GM10266 (cell line): Measurements from ENCODE around the gene GPR155.
A peak's percentile ranks its signal among the peaks of the same experiment; 100 is the strongest.
"Not testable (repeated sequence)": the region's sequence is repeated elsewhere in the genome, so short reads cannot be mapped to it uniquely, and the experiment has no call there.

Experiments
- DNase-seq: peaks from one replicate; pipeline ENCODE4 v3.0.0; 2012; ENCODE audit errors: extremely low spot score
- CTCF ChIP-seq: IDR thresholded peaks from 2 replicates; pipeline ENCODE4 v1.5.1; 2012; ENCODE audit warnings: mild to moderate bottlenecking, low read depth; ENCODE audit not compliant: control insufficient read depth, insufficient read depth; ENCODE audit errors: missing control alignments

GPR155 gene

DNA sequence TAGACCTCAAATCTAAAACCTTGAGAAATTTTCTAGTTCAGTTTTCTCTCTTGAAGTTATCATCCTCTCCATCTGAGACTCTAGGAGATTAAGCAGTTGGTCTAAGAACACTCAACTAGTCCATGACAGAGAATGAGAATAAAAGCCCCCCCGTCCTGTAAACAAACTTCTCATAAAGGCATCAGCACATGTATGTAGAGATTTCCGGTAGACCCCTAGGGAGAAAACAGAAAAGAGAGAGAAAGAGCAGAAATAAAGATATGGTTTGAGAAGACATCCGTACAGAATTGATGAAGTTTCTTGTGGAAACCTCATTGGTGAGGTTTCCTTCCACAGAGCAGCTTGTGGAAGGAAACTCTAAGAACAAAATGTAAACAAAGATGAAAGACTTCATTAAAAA is 3.2 kb upstream of the GPR155 start:
- DNase-seq: no peak
- TF ChIP-seq CTCF: no peak

DNA sequence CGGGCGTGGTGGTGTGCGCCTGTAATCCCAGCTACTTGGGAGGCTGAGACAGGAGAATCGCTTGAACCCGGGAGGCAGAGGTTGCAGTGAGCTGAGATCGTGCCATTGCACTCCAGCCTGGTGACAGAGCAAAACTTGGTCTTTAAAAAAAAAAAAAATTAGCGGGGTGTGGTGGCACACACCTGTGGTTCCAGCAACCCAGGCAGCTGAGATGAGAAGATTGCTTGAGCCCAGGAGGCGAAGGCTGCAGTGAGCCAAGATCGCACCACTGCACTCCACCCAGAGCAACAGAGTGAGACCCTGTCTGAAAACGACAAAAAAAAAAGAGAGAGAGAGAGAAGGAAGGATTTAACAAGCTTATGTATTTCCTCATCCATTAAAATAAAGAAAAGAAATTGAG is 2.7 kb upstream of the GPR155 start:
- not testable (repeated sequence) for DNase-seq

DNA sequence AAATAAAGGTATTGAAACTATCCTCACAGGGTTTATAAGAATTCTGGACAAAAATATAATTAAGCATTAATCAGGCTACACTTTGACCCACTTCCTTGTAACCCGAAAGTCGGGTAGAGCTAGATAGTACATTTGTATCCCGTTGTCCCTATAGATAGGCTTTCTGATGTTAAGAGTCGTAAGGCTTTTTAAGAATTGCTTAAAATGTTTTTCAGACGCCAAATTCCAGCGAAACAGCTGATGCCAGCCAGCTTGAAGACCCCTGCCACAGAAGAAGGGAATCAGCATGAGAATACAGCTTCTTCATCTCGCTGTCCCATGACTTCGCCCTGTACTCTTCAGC is 962 bp upstream of the GPR155 start:
- no peak for TF ChIP-seq CTCF
- DNase-seq: no peak

DNA sequence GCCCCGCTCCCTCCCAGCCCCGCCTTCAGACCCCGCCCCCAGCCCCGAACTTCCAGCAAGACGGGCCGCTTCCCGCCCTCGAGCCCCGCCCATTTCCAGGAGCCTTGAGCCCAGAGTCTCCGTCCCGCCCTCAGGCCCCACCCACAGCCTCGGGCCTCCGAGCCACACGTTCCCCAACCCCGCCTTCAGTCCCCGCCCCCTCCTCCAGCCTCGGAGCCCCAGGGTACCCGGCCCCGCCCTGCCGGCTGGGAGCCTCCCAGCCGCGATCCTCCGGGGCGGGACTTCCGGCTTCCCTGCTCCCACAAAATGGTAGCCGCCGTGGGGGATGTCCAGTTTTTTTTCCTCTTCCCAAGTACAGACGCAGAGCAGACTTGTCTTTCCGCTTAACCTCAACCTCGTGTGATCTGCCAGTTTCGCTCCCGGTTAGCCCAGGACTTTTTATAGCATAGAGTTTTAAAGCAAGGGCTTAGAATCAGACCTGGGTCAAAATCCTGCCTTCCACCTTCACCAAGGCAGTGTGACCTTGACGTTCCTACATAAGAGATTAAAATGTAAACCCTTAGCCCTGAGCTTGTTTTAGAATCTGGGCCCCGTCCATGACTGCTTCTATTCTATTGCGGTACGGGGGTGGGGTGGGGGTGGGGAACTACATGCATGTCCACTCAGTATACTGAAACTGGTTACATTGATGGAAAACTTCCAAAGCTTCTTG is 435 bp upstream of the GPR155 start:
- peak; percentile 96 for DNase-seq
- TF ChIP-seq CTCF: no peak

GRCh38 chr2:174485788-174486562 is 854 bp downstream of the GPR155 start:
- no peak for TF ChIP-seq CTCF
- peak; percentile 12 for DNase-seq

GRCh38 chr2:174485045-174485444 is 1.8 kb downstream of the GPR155 start:
- not testable (repeated sequence) for DNase-seq

DNA sequence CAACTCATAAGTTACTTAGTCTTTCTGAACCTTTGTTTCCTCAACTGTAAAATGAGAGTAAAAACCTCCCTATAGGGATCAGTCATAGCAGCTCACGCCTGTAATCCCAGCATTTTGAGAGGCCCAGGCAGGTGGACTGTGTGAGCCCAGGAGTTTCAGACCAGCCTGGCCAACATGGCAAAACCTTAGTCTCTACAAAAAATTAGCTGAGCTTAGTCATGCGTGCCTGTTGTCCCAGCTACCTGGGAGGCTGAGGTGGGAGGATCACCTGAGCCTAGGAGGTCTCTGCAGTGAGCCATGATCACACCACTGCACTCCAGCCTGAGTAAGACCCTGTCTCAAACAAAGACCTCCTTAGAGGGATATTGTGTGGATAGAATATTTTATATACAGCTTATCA is 2.3 kb downstream of the GPR155 start:
- no peak for DNase-seq
- TF ChIP-seq CTCF: no peak

DNA sequence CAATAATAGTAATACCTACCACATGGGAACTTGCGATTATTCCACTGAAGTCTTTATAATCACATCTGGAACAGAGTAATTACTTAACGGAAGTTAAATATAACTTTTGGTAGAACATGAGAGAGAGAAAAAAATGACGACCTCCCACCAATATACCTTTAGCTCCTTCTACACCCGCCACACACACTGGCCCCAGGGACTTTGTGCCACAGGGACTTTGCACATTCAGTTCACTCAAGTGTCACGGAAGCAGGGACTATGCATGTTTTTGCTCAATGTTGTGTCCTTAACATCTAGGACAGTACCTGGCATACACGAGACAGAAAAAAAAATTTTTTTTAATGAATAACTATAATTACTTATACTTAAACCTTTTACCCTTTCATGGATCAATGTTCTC is 4.0 kb downstream of the GPR155 start:
- TF ChIP-seq CTCF: no peak
- DNase-seq: no peak
